GM12873 (cell line): ENCODE measurements around the gene ZNF540.

Experiments used
- TF ChIP-seq, protein P1 (sequence below): IDR thresholded peaks from 2 replicates; pipeline ENCODE4 v1.5.1; 2012; ENCODE audit warnings: low read depth, mild to moderate bottlenecking, moderate library complexity, low read length, control low read depth; ENCODE audit not compliant: insufficient read depth; ENCODE audit errors: missing control alignments

ZNF540 gene

DNA sequence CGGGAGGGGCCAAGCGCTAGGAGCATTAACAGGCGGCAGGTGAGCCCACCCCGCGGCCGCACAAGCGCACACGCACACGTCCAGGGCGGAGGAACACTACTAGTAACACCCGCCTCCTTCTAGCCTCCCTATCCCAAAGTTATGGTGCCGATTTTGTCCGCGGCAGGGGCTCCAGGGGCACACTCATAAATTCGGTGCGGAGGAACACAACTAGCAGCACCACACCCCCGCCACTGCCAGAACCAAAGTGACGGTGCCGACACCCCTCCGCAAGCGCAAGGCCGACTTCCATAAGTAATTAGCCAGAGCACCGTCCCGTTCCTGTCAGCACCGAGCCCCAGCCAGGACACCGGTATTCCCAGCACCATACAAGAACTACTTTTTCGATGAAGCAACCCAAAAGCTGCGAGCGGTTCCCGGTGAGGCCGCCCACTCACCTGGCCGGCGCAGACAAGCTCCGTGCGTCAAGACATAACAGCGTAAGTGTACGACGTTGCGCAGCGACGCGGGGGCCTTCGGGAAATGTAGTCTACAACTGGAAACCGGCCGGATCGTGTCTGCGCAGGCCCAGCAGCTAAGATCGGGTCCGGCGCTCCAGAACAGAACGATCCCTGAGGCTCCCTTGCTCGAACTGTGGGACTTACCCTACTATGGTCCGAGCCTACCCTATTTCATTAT lies at the start of gene ZNF540, which contains the start of gene ZNF571:
Gene ZNF540, plus strand, starts transcription at position 573 of the 678 bp plus-strand sequence. CDS start 3,572 bp downstream, outside the sequence.
Gene ZNF571, minus strand, starts transcription at position 489 of the 678 bp plus-strand sequence. CDS start 8,116 bp downstream, outside the sequence.
- TF ChIP-seq, protein P1, sequence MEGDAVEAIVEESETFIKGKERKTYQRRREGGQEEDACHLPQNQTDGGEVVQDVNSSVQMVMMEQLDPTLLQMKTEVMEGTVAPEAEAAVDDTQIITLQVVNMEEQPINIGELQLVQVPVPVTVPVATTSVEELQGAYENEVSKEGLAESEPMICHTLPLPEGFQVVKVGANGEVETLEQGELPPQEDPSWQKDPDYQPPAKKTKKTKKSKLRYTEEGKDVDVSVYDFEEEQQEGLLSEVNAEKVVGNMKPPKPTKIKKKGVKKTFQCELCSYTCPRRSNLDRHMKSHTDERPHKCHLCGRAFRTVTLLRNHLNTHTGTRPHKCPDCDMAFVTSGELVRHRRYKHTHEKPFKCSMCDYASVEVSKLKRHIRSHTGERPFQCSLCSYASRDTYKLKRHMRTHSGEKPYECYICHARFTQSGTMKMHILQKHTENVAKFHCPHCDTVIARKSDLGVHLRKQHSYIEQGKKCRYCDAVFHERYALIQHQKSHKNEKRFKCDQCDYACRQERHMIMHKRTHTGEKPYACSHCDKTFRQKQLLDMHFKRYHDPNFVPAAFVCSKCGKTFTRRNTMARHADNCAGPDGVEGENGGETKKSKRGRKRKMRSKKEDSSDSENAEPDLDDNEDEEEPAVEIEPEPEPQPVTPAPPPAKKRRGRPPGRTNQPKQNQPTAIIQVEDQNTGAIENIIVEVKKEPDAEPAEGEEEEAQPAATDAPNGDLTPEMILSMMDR, result no peak

GRCh38 chr19:37551129-37551993 lies 43.3 kb upstream of the ZNF540 start:
- TF ChIP-seq, protein P1, result peak; percentile 67

DNA sequence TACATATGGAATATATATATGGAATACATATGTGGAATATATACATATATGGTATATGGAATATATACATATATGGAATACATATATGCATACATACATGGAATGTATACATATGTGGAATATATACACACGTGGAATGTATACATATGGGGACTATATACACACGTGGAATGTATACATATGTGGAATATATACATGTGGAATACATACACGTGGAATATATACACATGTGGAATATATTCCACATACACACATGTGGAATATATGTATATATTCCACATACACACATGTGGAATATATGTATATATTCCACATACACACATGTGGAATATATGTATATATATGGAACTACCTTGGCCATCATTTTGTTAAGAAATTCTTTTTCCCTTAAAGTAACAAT lies 31.2 kb upstream of the ZNF540 start:
- TF ChIP-seq, protein P1, result no peak

- TF ChIP-seq, protein P1, result no peak
Observed at GRCh38 chr19:37564624-37565369, 29.9 kb upstream of the ZNF540 start.

DNA sequence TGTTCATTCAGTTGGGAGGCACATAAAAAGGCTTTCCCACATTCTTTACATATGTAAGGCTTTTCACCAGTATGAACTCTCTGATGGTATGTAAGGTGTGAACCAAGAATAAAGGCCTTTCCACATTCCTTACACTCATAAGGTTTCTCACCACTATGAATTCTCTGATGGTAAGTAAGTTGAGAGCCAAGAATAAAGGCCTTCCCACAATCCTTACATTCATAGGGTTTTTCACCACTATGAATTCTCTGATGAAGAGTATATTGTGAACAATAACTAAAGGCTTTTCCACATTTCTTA lies 29.4 kb upstream of the ZNF540 start:
- TF ChIP-seq, protein P1, result no peak

DNA sequence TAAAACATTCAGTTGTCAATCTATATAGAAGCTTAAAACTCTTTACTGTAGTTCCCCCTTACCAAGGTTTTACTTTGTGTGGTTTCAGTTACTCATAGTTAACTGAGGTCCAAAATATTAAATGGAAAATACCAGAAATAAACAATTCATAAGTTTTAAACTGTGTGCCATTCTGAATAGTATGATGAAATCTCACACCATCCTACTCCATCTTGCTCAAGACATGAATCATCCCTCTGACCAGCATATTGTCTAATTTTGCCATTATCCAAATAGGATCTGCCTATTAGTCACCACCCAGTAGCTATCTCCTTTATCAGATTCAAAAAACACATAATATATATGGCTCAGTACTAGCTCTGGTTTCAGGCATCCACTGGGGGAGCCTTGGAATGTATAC lies 22.5 kb upstream of the ZNF540 start:
- TF ChIP-seq, protein P1, result no peak

GRCh38 chr19:37583340-37583739 lies 11.3 kb upstream of the ZNF540 start:
- TF ChIP-seq, protein P1, result no peak
